ENCODE results near the gene MTNR1B. TPM values are rescaled to one million over a fixed set of nuclear protein-coding genes. Genes with fewer than 3 reads are reported as not detected.
A peak's percentile ranks its signal among the peaks of the same experiment; 100 is the strongest.

The MTNR1B gene
- total RNA-seq, 1 donor from 2014 or later = not detected

DNA sequence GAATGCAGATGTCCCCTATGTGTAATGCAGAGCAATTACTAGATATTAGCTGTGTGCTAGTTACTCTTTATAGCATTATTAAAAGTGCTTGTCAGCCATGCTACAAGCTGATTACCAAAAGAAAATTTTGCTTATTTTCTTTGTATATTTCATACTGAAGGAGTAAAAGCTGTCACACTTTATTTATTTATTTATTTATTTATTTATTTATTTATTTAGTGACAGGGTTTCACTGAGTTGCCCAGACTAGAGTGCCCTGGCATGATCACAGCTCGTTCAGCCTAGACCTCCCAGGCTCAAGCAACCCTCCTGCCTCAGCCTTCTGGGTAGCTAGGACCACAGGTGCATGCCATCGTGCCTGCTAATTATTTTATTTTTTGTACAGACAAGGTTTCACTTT, 4.3 kb upstream of the MTNR1B start:
- H3K4me1 Mint-ChIP-seq (ENCODE audit: low read depth) = peaks cover 10% of the 10 kb centered on the region
- TF ChIP-seq, protein P1, sequence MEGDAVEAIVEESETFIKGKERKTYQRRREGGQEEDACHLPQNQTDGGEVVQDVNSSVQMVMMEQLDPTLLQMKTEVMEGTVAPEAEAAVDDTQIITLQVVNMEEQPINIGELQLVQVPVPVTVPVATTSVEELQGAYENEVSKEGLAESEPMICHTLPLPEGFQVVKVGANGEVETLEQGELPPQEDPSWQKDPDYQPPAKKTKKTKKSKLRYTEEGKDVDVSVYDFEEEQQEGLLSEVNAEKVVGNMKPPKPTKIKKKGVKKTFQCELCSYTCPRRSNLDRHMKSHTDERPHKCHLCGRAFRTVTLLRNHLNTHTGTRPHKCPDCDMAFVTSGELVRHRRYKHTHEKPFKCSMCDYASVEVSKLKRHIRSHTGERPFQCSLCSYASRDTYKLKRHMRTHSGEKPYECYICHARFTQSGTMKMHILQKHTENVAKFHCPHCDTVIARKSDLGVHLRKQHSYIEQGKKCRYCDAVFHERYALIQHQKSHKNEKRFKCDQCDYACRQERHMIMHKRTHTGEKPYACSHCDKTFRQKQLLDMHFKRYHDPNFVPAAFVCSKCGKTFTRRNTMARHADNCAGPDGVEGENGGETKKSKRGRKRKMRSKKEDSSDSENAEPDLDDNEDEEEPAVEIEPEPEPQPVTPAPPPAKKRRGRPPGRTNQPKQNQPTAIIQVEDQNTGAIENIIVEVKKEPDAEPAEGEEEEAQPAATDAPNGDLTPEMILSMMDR (IDR thresholded peaks at IDR 0.05) = no peak
- no peak overlapping the region for H3K4me3 Mint-ChIP-seq (ENCODE audit: unreplicated experiment)

DNA sequence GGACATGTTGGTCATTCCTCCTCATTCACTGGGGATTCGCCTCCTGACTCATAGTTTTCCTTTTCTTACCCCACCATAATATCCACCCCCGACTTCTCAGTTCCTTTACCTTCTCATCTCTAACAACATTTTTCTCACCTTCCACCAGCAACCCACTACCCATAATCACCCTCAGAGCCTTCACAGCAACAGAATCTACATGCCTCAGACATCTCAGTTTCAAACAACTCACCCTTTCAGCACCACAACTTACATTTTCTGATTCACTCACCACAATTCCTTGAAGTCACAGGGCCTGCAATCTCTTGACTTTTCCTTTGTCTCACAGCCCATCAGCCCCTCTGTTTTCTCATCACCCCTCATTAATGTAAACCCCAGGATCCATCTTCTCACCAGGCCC, 2.3 kb upstream of the MTNR1B start:
- Mint-ChIP-seq H3K4me1 (ENCODE audit: low read depth) (peaks cover 10% of the 10 kb centered on the region), H3K36me3 (ENCODE audit: low read depth) (peaks cover 2% of the 10 kb centered on the region), H3K9me3 (ENCODE audit: low read depth) (no peaks in the 10 kb centered on the region), H3K27me3 (ENCODE audit: low read depth) (peaks cover 13% of the 10 kb centered on the region), H3K4me3 (ENCODE audit: unreplicated experiment) (no peak overlapping the region), H3K27ac (ENCODE audit: unreplicated experiment) (no peak overlapping the region)
- DNase-seq (ENCODE audit: low spot score) = no peak
- TF ChIP-seq, protein P1 (IDR thresholded peaks at IDR 0.05) = no peak

More for the DNA sequence above, 4.3 kb upstream of the MTNR1B start:
- Mint-ChIP-seq H3K27me3 (ENCODE audit: low read depth) (peaks cover 13% of the 10 kb centered on the region), H3K27ac (ENCODE audit: unreplicated experiment) (no peak overlapping the region), H3K9me3 (ENCODE audit: low read depth) (no peaks in the 10 kb centered on the region), H3K36me3 (ENCODE audit: low read depth) (peaks cover 2% of the 10 kb centered on the region)
- no peak for DNase-seq (ENCODE audit: low spot score)

DNA sequence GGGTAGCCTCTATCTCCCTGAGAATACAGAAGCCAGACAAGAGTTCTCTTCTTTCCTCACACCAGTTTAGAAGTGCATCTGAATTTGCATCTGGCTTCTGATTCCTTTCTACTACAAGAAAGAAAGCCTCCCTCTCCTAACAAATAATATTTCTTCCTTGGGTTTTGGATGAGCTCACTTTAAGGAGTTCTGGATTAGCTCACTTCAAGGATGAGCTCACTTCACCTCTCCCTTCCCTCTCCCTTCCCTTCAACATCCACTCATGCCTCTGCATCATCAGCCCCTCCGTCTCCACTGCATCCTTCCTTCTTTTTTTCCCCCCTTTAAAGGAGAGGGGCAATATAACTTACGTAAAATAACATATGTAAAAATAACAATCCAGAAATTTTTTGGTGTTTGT, 1.6 kb upstream of the MTNR1B start:
- no peak overlapping the region for H3K4me3 Mint-ChIP-seq (ENCODE audit: unreplicated experiment)
- no peaks in the 10 kb centered on the region for H3K9me3 Mint-ChIP-seq (ENCODE audit: low read depth)
- no peak for DNase-seq (ENCODE audit: low spot score)
- no peak overlapping the region for H3K27ac Mint-ChIP-seq (ENCODE audit: unreplicated experiment)
- H3K4me1 Mint-ChIP-seq (ENCODE audit: low read depth) = peaks cover 4% of the 10 kb centered on the region
- peaks cover 13% of the 10 kb centered on the region for H3K27me3 Mint-ChIP-seq (ENCODE audit: low read depth)
- TF ChIP-seq, protein P1 (IDR thresholded peaks at IDR 0.05) = no peak
- peaks cover 2% of the 10 kb centered on the region for H3K36me3 Mint-ChIP-seq (ENCODE audit: low read depth)

DNA sequence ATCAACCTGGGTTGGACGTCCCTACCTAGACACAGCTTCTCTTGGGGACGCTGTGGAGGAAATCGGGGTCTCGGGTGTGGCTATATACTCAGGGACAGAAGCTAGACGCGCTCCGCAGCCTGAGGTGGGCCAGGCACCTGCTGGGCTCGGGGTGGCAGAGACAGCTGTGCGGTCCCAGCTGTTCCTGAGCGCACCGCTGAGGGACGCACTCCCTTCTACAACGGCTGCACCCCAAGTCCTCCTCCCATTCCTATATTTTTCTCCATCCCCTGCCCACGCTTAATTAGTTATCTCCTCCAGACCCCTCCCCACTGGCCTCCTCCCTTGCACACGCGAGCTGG, 188 bp upstream of the MTNR1B start:
- H3K36me3 Mint-ChIP-seq (ENCODE audit: low read depth) = peaks cover 2% of the 10 kb centered on the region
- no peak for DNase-seq (ENCODE audit: low spot score)
- H3K27me3 Mint-ChIP-seq (ENCODE audit: low read depth) = peaks cover 15% of the 10 kb centered on the region
- H3K27ac Mint-ChIP-seq (ENCODE audit: unreplicated experiment) = no peak overlapping the region
- peaks cover 4% of the 10 kb centered on the region for H3K4me1 Mint-ChIP-seq (ENCODE audit: low read depth)
- H3K9me3 Mint-ChIP-seq (ENCODE audit: low read depth) = no peaks in the 10 kb centered on the region
- H3K4me3 Mint-ChIP-seq (ENCODE audit: unreplicated experiment) = peak overlapping the region; percentile 56
- TF ChIP-seq, protein P1 (IDR thresholded peaks at IDR 0.05) = no peak

DNA sequence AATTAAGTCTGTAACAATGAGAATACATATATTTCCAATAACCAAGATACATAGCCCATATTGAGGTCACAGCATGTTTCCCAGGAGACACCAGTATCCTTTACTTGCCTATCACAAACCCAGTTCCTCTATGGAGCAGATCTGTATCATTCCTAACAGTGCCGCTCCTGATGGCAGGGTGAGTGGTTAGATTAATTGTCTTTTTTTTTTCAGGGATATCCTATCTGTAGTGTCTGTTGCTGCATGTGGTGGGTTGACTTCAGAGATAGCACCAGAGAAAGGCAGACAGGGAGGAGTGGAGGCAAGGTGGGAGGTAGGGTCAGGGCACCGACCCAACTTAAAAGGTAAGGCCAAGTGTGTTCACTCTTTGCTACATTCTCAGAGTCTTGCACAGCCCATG, 2.8 kb downstream of the MTNR1B start:
- peaks cover under 1% of the 10 kb centered on the region for H3K36me3 Mint-ChIP-seq (ENCODE audit: low read depth)
- no peak overlapping the region for H3K4me3 Mint-ChIP-seq (ENCODE audit: unreplicated experiment)
- peaks cover 13% of the 10 kb centered on the region for H3K27me3 Mint-ChIP-seq (ENCODE audit: low read depth)
- no peaks in the 10 kb centered on the region for H3K9me3 Mint-ChIP-seq (ENCODE audit: low read depth)
- TF ChIP-seq, protein P1 (IDR thresholded peaks at IDR 0.05) = no peak
- no peak for DNase-seq (ENCODE audit: low spot score)
- H3K4me1 Mint-ChIP-seq (ENCODE audit: low read depth) = peaks cover 4% of the 10 kb centered on the region
- H3K27ac Mint-ChIP-seq (ENCODE audit: unreplicated experiment) = no peak overlapping the region

All from chondrocyte (in vitro differentiated cells).